Breast epithelium (tissue), 4 donors: ENCODE results near the gene LMAN2. TPM values are rescaled to one million over a fixed set of nuclear protein-coding genes. Genes with fewer than 3 reads are reported as not detected.

Source experiments
- DNase-seq, 2 donors: peaks; one replicate each; pipeline ENCODE4 v3.0.0-alpha.2; 2019; ENCODE audit warnings: low spot score in 2 of 2
- H3K27ac ChIP-seq, 2 donors: fragments of 200-600 bp; sonication (generic) in 1 of 2; one replicate each; pipeline ENCODE4 v1.5.1; 2016 to 2019; ENCODE audit warnings: mild to moderate bottlenecking in 1 of 2
- H3K27me3 ChIP-seq, 2 donors: fragments of 200-600 bp; sonication (generic) in 1 of 2; one replicate each; pipeline versions ENCODE4 v1.5.1 to v1.6.0; 2017 to 2019; ENCODE audit warnings: control low read depth in 1 of 2, mild to moderate bottlenecking in 1 of 2
- H3K36me3 ChIP-seq: fragments of 200-600 bp; one replicate; pipeline ENCODE4 v1.5.1; 2019
- H3K4me1 ChIP-seq, 2 donors: fragments of 200-600 bp; sonication (generic); one replicate each; pipeline ENCODE4 v1.5.1; 2016 to 2019; ENCODE audit warnings: control low read depth in 1 of 2
- H3K4me3 ChIP-seq, 3 donors: fragments of 200-600 bp; sonication (generic); 1 replicate in 2 of 3; 2 replicates in 1 of 3; pipeline ENCODE4 v1.5.1; 2016 to 2019; ENCODE audit warnings: mild to moderate bottlenecking in 3 of 3, moderate library complexity in 2 of 3
- H3K9me3 ChIP-seq, 2 donors: fragments of 200-600 bp; sonication (generic) in 1 of 2; one replicate each; pipeline ENCODE4 v1.5.1; 2016 to 2019; ENCODE audit warnings: control low read depth in 1 of 2
- CTCF ChIP-seq, 3 donors: fragments of 450-650 bp; IDR thresholded peaks; one replicate each; pipeline ENCODE4 v1.5.1; 2016 to 2017; ENCODE audit warnings: antibody characterized with exemption in 3 of 3, mild to moderate bottlenecking in 3 of 3, moderate library complexity in 3 of 3
- POLR2A ChIP-seq: fragments of 450-650 bp; IDR thresholded peaks from one replicate; pipeline ENCODE4 v1.6.1; 2016; ENCODE audit warnings: antibody characterized with exemption, mild to moderate bottlenecking, moderate library complexity
- POLR2AphosphoS5 ChIP-seq, 3 donors: sonication (generic); formaldehyde crosslinking; IDR thresholded peaks; one replicate each; pipeline ENCODE4 v1.6.1; 2017; ENCODE audit warnings: antibody characterized with exemption in 3 of 3
- intact Hi-C: fragments of 100-400 bp; cut with DNase I; formaldehyde crosslinking; loops from one replicate; pipeline ENCODE4 v1.15.1; 2023; ENCODE audit warnings: low total_unique reads
- total RNA-seq, 3 donors: library from RNA; depleted of rRNA; stranded (reverse); fragments of >200 nt; gene quantifications; one replicate each; pipeline ENCODE4 v1.1.0, GENCODE V29; 2016

LMAN2 gene
- total RNA-seq, 3 donors from 2014 or later: 139 to 188 (median 170) TPM

GRCh38 chr5:177358370-177358819, 6.9 kb upstream of the LMAN2 start:
- H3K4me3 ChIP-seq: peak overlapping the region; percentile 35 to 71 (median 48)
- TF ChIP-seq CTCF (IDR thresholded peaks at IDR 0.05): no peak
- no peak for TF ChIP-seq POLR2AphosphoS5 (IDR thresholded peaks at IDR 0.05)
- TF ChIP-seq POLR2A: no peak
- H3K4me1 ChIP-seq: peaks cover 10 to 13% of the 10 kb centered on the region in 2 donors
- no peaks in the 10 kb centered on the region for H3K27me3 ChIP-seq
- H3K27ac ChIP-seq: peak overlapping the region in 1 of 2 donors; percentile 77
- intact Hi-C loops: no loop called here
- no peaks in the 10 kb centered on the region for H3K9me3 ChIP-seq
- H3K36me3 ChIP-seq: no peaks in the 10 kb centered on the region
- DNase-seq: no peak

GRCh38 chr5:177357459-177358351, 6.2 kb upstream of the LMAN2 start, which contains the start of gene RGS14:
Gene RGS14 (plus strand): TSS chr5:177357924. CDS start chr5:177358025, 101 bp downstream.
- Histone ChIP-seq H3K9me3 (no peaks in the 10 kb centered on the region), H3K4me1 (peaks cover 10 to 13% of the 10 kb centered on the region in 2 donors), H3K27ac (peak within 1 kb of the TSS; percentile 13 to 77), H3K36me3 (no peaks in the 10 kb centered on the region), H3K4me3 (peak within 1 kb of the TSS; percentile 35 to 71 (median 48)), H3K27me3 (no peaks in the 10 kb centered on the region)
- intact Hi-C loops: no loop called here
- DNase-seq: no peak
- TF ChIP-seq POLR2A (no peak), CTCF (IDR thresholded peaks at IDR 0.05) (no peak)

- intact Hi-C loops: no loop called here
- H3K27ac ChIP-seq: peak overlapping the region in 1 of 2 donors; percentile 66
- TF ChIP-seq CTCF (IDR thresholded peaks at IDR 0.05) (no peak), POLR2A (no peak), POLR2AphosphoS5 (IDR thresholded peaks at IDR 0.05) (no peak)
- DNase-seq: no peak
- H3K4me3 ChIP-seq: no peak overlapping the region
- no peaks in the 10 kb centered on the region for H3K36me3 ChIP-seq
- H3K27me3 ChIP-seq: no peaks in the 10 kb centered on the region
- H3K9me3 ChIP-seq: no peaks in the 10 kb centered on the region
- peaks cover 10 to 13% of the 10 kb centered on the region in 2 donors for H3K4me1 ChIP-seq
Observed at GRCh38 chr5:177357146-177357458, 5.6 kb upstream of the LMAN2 start.

GRCh38 chr5:177356746-177357145, 5.3 kb upstream of the LMAN2 start:
- no peaks in the 10 kb centered on the region for H3K36me3 ChIP-seq
- no peak overlapping the region for H3K4me3 ChIP-seq
- TF ChIP-seq POLR2A (no peak), POLR2AphosphoS5 (IDR thresholded peaks at IDR 0.05) (no peak), CTCF (IDR thresholded peaks at IDR 0.05) (no peak)
- no peak for DNase-seq
- no peak overlapping the region for H3K27ac ChIP-seq
- H3K9me3 ChIP-seq: no peaks in the 10 kb centered on the region
- H3K4me1 ChIP-seq: peaks cover 10 to 13% of the 10 kb centered on the region in 2 donors
- H3K27me3 ChIP-seq: no peaks in the 10 kb centered on the region
- intact Hi-C loops: no loop called here

- Histone ChIP-seq H3K4me1 (peaks cover 10 to 13% of the 10 kb centered on the region in 2 donors), H3K27me3 (no peaks in the 10 kb centered on the region), H3K27ac (no peak overlapping the region), H3K4me3 (no peak overlapping the region), H3K9me3 (no peaks in the 10 kb centered on the region), H3K36me3 (no peaks in the 10 kb centered on the region)
- TF ChIP-seq POLR2AphosphoS5 (IDR thresholded peaks at IDR 0.05): no peak
- no peak for TF ChIP-seq CTCF (IDR thresholded peaks at IDR 0.05)
- no peak for TF ChIP-seq POLR2A
- intact Hi-C loops: no loop called here
- DNase-seq: no peak
Observed at GRCh38 chr5:177355868-177356168, 4.3 kb upstream of the LMAN2 start.
